C4-2B (cell line): ENCODE data around the gene EVC2.

ENCODE experiments used
- H3K27ac ChIP-seq: fragments of 450-650 bp; 2 replicates; pipeline ENCODE4 v1.5.1; 2017
- ZFX ChIP-seq: fragments of 450-650 bp; IDR thresholded peaks from 2 replicates; pipeline ENCODE4 v1.6.1; 2017
- TF ChIP-seq, protein P1 (sequence below): fragments of 450-650 bp; conservative IDR thresholded peaks from 2 replicates; pipeline ENCODE4 v1.5.1; 2017; ENCODE audit warnings: mild to moderate bottlenecking

Gene EVC2

GRCh38 chr4:5563856-5564255, 144.5 kb downstream of the EVC2 start:
- no peak overlapping the region for H3K27ac ChIP-seq
- TF ChIP-seq, protein P1, sequence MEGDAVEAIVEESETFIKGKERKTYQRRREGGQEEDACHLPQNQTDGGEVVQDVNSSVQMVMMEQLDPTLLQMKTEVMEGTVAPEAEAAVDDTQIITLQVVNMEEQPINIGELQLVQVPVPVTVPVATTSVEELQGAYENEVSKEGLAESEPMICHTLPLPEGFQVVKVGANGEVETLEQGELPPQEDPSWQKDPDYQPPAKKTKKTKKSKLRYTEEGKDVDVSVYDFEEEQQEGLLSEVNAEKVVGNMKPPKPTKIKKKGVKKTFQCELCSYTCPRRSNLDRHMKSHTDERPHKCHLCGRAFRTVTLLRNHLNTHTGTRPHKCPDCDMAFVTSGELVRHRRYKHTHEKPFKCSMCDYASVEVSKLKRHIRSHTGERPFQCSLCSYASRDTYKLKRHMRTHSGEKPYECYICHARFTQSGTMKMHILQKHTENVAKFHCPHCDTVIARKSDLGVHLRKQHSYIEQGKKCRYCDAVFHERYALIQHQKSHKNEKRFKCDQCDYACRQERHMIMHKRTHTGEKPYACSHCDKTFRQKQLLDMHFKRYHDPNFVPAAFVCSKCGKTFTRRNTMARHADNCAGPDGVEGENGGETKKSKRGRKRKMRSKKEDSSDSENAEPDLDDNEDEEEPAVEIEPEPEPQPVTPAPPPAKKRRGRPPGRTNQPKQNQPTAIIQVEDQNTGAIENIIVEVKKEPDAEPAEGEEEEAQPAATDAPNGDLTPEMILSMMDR, result no peak
- TF ChIP-seq ZFX, result no peak

DNA sequence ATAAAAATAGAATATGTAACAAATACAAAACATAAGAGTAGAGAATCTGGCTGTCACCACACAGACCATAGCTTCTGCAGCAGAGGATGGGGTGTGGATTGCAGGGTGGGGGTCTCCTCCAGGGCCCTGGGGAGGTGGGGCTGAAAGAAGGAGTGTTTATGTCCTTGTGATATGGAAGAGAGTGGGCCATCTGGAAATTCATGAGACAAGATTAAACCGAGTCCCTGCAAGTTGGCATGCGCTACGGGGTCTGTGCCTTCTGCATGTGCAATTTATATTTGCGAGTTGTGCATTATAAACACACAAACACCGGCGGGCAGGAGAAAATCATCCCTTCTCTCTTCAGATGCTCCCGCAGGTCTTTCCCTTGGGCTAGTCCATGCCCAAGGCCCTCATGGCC, 145.9 kb downstream of the EVC2 start:
- H3K27ac ChIP-seq, result no peak overlapping the region
- TF ChIP-seq, protein P1, result no peak
- no peak for TF ChIP-seq ZFX

GRCh38 chr4:5561286-5561685, 147.1 kb downstream of the EVC2 start:
- no peak for TF ChIP-seq ZFX
- TF ChIP-seq, protein P1, result no peak
- H3K27ac ChIP-seq, result no peak overlapping the region

DNA sequence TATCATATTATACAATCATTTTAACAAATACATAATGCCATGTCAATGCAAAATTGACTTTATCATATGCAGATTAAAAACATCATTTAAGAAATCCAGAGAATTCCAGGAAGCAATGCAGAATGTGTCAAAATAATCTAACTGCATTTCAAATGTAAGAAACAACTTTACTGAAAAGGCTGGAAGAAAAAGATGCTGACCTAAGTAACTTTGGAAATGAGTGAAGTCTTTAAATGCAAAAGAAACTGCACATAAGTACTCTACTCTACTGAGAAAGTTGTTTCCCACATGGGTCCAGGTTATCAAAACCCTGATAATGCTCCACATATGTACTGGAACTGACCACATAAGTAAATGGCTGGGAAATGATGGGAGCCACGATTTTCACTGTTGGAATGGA, 149.9 kb downstream of the EVC2 start:
- TF ChIP-seq, protein P1, result no peak
- no peak for TF ChIP-seq ZFX
- H3K27ac ChIP-seq, result no peak overlapping the region

- no peak for TF ChIP-seq ZFX
- TF ChIP-seq, protein P1, result no peak
- no peak overlapping the region for H3K27ac ChIP-seq
These were observed 154.0 kb downstream of the EVC2 start for GRCh38 chr4:5554376-5554775.

DNA sequence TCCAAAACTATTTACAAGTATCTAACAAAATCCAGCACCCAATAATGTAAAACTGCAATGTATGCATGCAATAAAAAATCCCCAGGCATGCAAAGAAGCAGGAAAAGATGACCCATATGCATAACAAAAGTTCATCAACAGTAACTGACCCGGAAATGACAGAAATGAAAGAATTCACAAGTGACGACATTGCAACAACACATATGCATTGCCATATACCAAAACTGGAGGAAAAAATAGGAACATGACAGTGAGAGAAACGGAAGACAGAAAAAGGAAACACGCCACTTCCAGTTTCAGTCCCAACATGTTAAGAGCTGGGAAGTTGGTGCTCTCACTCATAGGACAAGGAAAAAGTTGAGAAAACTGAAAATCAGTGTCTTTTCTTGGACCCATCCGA, 154.6 kb downstream of the EVC2 start:
- no peak for TF ChIP-seq ZFX
- TF ChIP-seq, protein P1, result no peak
- no peak overlapping the region for H3K27ac ChIP-seq

- H3K27ac ChIP-seq, result no peak overlapping the region
- no peak for TF ChIP-seq ZFX
- TF ChIP-seq, protein P1, result no peak
These were observed 155.9 kb downstream of the EVC2 start for GRCh38 chr4:5552451-5552850.
